IPS DF 4.7 (cell line): ENCODE measurements around the gene PTMS.

Experiments used
- DNase-seq: peaks from one replicate; pipeline ENCODE4 v3.0.0-alpha.2; 2013; ENCODE audit warnings: low spot score; ENCODE audit errors: extremely low read depth

Gene PTMS

GRCh38 chr12:6787309-6787708 lies 21.1 kb downstream of the PTMS start:
- DNase-seq = no peak

DNA sequence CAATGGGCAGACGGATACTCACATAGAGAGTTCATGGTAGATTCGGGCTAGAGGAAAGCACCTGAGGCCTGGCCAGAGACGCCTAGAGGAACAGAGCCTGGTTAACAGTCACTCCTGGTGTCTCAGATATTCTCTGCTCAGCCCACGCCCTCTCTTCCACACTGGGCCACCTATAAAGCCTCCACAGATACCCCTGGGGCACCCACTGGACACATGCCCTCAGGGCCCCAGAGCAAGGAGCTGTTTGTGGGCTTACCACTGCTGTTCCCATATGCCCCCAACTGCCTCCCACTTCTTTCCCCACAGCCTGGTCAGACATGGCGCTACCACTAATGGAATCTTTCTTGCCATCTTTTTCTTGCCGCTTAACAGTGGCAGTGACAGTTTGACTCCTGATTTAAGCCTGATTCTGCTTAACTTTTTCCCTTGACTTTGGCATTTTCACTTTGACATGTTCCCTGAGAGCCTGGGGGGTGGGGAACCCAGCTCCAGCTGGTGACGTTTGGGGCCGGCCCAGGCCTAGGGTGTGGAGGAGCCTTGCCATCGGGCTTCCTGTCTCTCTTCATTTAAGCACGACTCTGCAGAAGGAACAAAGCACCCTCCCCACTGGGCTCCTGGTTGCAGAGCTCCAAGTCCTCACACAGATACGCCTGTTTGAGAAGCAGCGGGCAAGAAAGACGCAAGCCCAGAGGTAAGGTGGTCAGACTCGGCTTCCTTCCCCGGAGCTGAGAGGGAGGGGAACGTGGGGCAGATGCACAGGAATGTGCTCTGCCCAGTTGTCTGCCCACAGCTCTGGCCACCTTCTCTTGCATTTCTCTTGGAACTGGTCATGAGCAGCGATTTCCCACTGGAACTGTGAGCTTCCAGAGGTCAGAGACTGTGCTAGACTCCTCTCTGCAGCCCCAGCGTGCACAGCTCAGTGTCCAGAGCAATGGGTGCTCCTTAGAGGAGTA lies 23.1 kb downstream of the PTMS start, which contains the start of gene CD4:
Gene CD4 (plus strand): TSS at position 557 of the 953 bp plus-strand sequence. CDS start 10,611 bp downstream, outside the sequence.
- DNase-seq = no peak

- no peak for DNase-seq
Observed at GRCh38 chr12:6790496-6791150, 24.5 kb downstream of the PTMS start.

GRCh38 chr12:6791931-6792520 lies 25.9 kb downstream of the PTMS start:
- DNase-seq = no peak

GRCh38 chr12:6792522-6793201 lies 26.5 kb downstream of the PTMS start:
- DNase-seq = no peak

DNA sequence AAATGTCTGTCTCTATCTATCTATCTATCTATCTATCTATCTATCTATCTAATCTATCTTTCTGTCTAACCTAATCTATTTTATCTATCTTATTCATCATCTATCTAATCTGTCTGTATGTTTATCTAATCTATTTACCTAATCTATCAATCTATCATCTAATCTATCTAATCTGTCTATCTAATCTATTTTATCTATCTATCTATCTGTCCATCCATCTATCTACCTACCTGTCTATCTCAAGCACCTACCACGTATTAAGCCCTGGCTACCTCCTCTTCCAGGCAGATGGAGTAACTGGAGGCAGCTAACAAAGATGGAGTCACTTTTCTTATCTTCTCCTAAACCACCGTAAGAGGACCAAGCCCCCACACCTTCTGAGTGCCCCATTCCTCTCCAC lies 28.9 kb downstream of the PTMS start:
- no peak for DNase-seq

DNA sequence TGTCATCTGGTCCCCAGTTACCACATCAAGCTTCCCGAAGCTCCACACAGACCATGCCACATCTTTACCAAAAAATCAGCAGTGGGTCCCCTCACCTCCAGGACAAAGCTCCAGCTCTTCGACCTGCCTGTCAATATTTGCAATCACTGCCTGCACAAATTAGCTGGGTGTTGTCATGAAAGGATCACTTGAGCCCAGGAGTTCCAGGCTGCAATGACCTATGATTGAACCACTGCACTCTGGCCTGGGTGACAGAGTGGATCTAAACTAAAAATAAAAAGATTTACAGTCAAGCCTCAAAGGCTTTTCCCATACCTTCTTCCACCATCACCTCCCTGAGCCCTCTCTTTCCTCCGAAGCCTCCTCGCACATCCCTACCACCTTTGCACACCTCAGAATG lies 30.4 kb downstream of the PTMS start:
- no peak for DNase-seq

- DNase-seq = no peak
Observed at GRCh38 chr12:6799147-6799546, 33.0 kb downstream of the PTMS start.

DNA sequence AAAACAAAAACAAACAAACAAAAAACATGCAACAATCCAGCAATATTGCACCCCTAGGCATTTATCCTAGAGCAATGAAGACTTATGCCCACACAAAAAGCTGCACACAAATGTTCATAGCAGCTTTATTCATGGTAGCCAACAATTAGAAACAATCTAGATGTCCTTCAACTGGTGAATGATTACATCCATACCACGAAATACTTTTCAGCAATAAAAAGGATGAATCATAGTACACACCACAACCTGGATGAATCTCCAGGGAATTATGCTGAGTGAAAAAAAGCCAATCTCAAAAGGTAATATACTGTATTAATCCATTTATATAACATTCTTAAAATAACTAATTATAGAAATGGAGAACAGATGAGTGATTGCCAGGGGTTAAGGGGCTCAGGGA lies 41.0 kb downstream of the PTMS start:
- no peak for DNase-seq

DNA sequence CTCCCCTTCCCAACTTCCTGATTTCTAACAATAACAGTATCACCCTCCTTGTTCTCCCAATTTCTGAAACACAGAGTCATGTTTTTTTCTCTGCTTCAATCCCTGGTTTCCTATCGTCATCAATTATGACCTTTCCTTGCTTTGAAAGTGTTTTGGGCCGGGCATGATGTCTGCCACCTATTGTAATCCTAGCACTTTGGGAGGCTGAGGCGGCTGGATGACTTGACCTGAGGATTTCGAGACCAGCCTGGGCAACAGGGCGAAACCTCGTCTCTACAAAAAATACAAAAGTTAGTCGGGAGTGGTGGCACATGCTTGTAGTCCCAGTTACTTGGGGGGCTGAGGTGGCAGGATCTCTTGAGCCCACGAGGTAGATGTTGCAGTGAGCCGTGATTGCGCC lies 42.9 kb downstream of the PTMS start:
- DNase-seq = no peak

GRCh38 chr12:6810758-6811157 lies 44.6 kb downstream of the PTMS start:
- no peak for DNase-seq

DNA sequence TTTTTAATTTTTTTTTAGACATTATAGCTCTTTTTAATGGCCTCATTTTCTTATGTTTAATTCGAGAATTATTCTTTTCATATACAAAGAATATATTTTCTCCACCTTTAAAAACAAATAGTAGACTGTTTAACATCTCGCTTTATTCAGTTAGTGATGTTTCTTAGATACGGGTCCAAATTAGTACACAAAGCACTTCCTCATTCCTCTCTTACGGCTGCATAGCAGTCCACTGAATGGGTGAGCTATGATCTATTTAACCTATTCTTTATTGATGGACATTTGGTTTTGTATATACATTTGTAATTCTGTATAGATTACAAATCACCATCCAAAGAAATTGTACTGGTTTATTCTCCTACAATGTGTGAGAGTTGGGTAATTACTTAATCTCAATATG lies 47.2 kb downstream of the PTMS start:
- DNase-seq = no peak

GRCh38 chr12:6816598-6816997 lies 50.4 kb downstream of the PTMS start:
- no peak for DNase-seq

- no peak for DNase-seq
Observed at GRCh38 chr12:6817098-6817497, 50.9 kb downstream of the PTMS start.

GRCh38 chr12:6817662-6818157 lies 51.5 kb downstream of the PTMS start:
- DNase-seq = no peak

- no peak for DNase-seq
Observed at GRCh38 chr12:6818222-6818621, 52.1 kb downstream of the PTMS start.

GRCh38 chr12:6818645-6819044 lies 52.5 kb downstream of the PTMS start:
- no peak for DNase-seq

- no peak for DNase-seq
Observed at GRCh38 chr12:6819106-6820030, 53.2 kb downstream of the PTMS start.

DNA sequence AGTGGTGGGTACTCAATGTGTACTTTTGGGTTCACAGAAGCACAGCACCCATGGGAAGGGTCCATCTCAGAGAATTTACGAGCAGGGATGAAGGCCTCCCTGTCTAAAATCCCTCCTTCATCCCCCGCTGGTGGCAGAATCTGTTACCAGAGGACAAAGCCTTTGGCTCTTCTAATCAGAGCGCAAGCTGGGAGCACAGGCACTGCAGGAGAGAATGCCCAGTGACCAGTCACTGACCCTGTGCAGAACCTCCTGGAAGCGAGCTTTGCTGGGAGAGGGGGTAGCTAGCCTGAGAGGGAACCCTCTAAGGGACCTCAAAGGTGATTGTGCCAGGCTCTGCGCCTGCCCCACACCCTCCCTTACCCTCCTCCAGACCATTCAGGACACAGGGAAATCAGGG lies 54.0 kb downstream of the PTMS start:
- DNase-seq = no peak
